Measurements from ENCODE around the gene MLEC. TPM values are rescaled to one million over a fixed set of nuclear protein-coding genes. Genes with fewer than 3 reads are reported as not detected.
A peak's percentile ranks its signal among the peaks of the same experiment; 100 is the strongest.

MLEC gene, protein sequence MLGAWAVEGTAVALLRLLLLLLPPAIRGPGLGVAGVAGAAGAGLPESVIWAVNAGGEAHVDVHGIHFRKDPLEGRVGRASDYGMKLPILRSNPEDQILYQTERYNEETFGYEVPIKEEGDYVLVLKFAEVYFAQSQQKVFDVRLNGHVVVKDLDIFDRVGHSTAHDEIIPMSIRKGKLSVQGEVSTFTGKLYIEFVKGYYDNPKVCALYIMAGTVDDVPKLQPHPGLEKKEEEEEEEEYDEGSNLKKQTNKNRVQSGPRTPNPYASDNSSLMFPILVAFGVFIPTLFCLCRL
- total RNA-seq: 100 to 1,000 TPM in 2 of 6 donors, 10 to 100 TPM in 4; 29.3 to 125 (median 71.2) TPM

GRCh38 chr12:120686690-120687577, at the start of gene MLEC:
Gene MLEC (plus strand): TSS chr12:120687149. CDS start chr12:120687297, 148 bp downstream.
- peak within 1 kb of the TSS; percentile 68 to 96 (median 84) for H3K4me3 ChIP-seq
- no peaks in the 10 kb centered on the region for H3K27me3 ChIP-seq
- no peaks in the 10 kb centered on the region for H3K9me3 ChIP-seq
- 0 to 1% methylated on average over 10 to 51 of the region's 84 CpGs for WGBS, 2 donors
- TF ChIP-seq POLR2AphosphoS5 (IDR thresholded peaks at IDR 0.05) (peak in 1 of 2 donors; percentile 74), EP300 (IDR thresholded peaks at IDR 0.05) (no peak), POLR2A (IDR thresholded peaks at IDR 0.05) (peak; percentile 4 to 89 (median 66))
- TF ChIP-seq, protein P1, sequence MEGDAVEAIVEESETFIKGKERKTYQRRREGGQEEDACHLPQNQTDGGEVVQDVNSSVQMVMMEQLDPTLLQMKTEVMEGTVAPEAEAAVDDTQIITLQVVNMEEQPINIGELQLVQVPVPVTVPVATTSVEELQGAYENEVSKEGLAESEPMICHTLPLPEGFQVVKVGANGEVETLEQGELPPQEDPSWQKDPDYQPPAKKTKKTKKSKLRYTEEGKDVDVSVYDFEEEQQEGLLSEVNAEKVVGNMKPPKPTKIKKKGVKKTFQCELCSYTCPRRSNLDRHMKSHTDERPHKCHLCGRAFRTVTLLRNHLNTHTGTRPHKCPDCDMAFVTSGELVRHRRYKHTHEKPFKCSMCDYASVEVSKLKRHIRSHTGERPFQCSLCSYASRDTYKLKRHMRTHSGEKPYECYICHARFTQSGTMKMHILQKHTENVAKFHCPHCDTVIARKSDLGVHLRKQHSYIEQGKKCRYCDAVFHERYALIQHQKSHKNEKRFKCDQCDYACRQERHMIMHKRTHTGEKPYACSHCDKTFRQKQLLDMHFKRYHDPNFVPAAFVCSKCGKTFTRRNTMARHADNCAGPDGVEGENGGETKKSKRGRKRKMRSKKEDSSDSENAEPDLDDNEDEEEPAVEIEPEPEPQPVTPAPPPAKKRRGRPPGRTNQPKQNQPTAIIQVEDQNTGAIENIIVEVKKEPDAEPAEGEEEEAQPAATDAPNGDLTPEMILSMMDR (IDR thresholded peaks at IDR 0.05): peak in 4 of 6 experiments; percentile 7 to 13 (median 11)
- H3K36me3 ChIP-seq: no peaks in the 10 kb centered on the region
- peaks cover 30 to 51% (median 42%) of the 10 kb centered on the region in 4 donors for H3K4me1 ChIP-seq
- H3K27ac ChIP-seq: peak within 1 kb of the TSS; percentile 86 to 93 (median 90)
- peak; percentile 97 to 99 for DNase-seq
- peak; percentile 96 to 98 for ATAC-seq (ENCODE audit: low FRiP score in 2 of 2)

- Histone ChIP-seq H3K36me3 (no peaks in the 10 kb centered on the region), H3K4me3 (peak within 1 kb of the TSS in 3 of 4 donors; percentile 52 to 57 (median 53)), H3K27ac (no peak within 1 kb of the TSS), H3K27me3 (peaks cover 0 to 37% (median 21%) of the 10 kb centered on the region in 4 donors), H3K9me3 (no peaks in the 10 kb centered on the region), H3K4me1 (peaks cover 12 to 19% (median 15%) of the 10 kb centered on the region in 4 donors)
- peak in 1 of 2 donors; percentile 33 for ATAC-seq (ENCODE audit: low FRiP score in 2 of 2)
- TF ChIP-seq POLR2A (IDR thresholded peaks at IDR 0.05) (no peak), EP300 (IDR thresholded peaks at IDR 0.05) (no peak), POLR2AphosphoS5 (IDR thresholded peaks at IDR 0.05) (no peak)
- TF ChIP-seq, protein P1 (IDR thresholded peaks at IDR 0.05): peak in 2 of 6 experiments; percentile 14 to 35
- WGBS, 2 donors: 11 to 24% methylated on average over 19 to 33 of the region's 56 CpGs
- DNase-seq: peak; percentile 22 to 91
These were observed 46.9 kb upstream of the MLEC start, which contains the start of gene CABP1 for GRCh38 chr12:120639771-120640721. Gene CABP1 (plus strand): TSS chr12:120640626. CDS start chr12:120640686, 60 bp downstream.

DNA sequence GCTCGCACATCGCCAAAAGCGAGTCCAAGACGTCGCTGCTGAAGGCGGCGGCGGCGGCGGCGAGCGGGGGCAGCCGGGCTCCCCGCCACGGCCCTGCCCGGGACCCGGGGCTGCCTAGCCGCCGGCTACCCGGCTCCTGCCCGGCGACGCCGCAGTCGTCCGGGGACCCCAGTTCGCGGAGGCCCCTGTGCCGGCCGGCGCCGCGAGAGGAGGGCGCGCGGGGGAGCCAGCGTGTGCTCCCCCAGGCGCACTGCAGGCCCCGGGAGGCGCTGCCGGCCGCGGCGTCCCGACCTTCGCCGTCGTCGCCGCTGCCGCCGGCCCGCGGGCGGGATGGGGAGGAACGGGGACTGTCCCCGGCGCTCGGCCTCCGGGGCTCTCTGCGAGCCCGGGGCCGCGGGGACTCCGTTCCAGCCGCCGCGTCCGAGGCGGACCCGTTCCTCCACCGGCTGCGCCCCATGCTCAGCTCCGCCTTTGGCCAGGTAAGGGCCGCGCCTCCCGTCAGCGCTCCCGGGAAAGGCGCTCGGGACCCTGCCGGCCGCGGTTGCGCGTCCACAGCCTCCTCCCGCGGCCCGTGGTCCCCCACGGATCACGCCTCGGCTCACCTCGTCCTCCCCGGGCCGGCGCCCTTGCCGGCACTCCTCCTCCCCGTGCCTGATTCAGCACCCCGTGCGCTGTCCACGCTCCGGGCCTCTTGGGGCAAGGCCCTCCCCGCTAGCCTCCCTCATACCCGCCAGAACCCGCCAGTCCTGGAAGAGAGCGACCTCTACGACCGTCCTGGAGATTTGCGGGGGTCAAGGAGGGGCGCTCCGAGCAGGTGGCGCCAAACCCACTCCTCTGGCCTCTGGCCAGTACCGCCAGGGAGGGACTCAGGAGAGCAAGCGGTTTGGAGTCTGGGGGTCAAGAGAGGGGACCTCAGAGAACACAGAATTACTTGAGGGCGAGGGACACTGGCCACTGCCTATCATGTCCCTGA, 45.8 kb upstream of the MLEC start:
- WGBS, 2 donors: 5 to 8% methylated on average over 5 to 21 of the region's 115 CpGs
- no peaks in the 10 kb centered on the region for H3K9me3 ChIP-seq
- no peak overlapping the region for H3K27ac ChIP-seq
- DNase-seq (peak; percentile 31 to 91), ATAC-seq (ENCODE audit: low FRiP score in 2 of 2) (peak; percentile 78 to 85)
- H3K4me3 ChIP-seq: peak overlapping the region in 3 of 4 donors; percentile 52 to 57 (median 53)
- peaks cover 12 to 19% (median 15%) of the 10 kb centered on the region in 4 donors for H3K4me1 ChIP-seq
- no peaks in the 10 kb centered on the region for H3K36me3 ChIP-seq
- no peak for TF ChIP-seq EP300 (IDR thresholded peaks at IDR 0.05)
- no peak for TF ChIP-seq POLR2A (IDR thresholded peaks at IDR 0.05)
- TF ChIP-seq, protein P1 (IDR thresholded peaks at IDR 0.05): no peak
- no peak for TF ChIP-seq POLR2AphosphoS5 (IDR thresholded peaks at IDR 0.05)
- peaks cover 0 to 37% (median 21%) of the 10 kb centered on the region in 4 donors for H3K27me3 ChIP-seq
